GM18873 (cell line): ENCODE measurements around the gene DHRS4L2.
A peak's percentile ranks its signal among the peaks of the same experiment; 100 is the strongest.

Experiments used
- ATAC-seq: cut with Tn5 transposase; IDR thresholded peaks from one replicate; pipeline ENCODE4 v1.9.1; 2021; ENCODE audit warnings: mild to moderate bottlenecking, moderate library complexity, moderate number of reproducible peaks; ENCODE audit not compliant: unreplicated experiment, low FRiP score

DHRS4L2 gene

GRCh38 chr14:24051789-24052655 is 63.3 kb downstream of the DHRS4L2 start, which contains the start of gene CARMIL3:
TSS of gene CARMIL3 (plus strand) at chr14:24052009. CDS start at chr14:24052154, 145 bp downstream.
- ATAC-seq, result peak; percentile 52

GRCh38 chr14:24052656-24053547 is 64.2 kb downstream of the DHRS4L2 start:
- ATAC-seq, result no peak

- no peak for ATAC-seq
Observed at GRCh38 chr14:24053548-24054323, 65.0 kb downstream of the DHRS4L2 start.

- ATAC-seq, result no peak
Observed at GRCh38 chr14:24054324-24054641, 65.6 kb downstream of the DHRS4L2 start.

- no peak for ATAC-seq
Observed at GRCh38 chr14:24054646-24055045, 65.9 kb downstream of the DHRS4L2 start.
